Measurements from ENCODE around the gene IQCB1.
A peak's percentile ranks its signal among the peaks of the same experiment; 100 is the strongest.

Gene IQCB1

GRCh38 chr3:121740896-121741295 lies 94.0 kb downstream of the IQCB1 start:
- no peak for DNase-seq (ENCODE audit: extremely low read depth, insufficient read length)
- Histone ChIP-seq H3K27me3 (replicated peaks; ENCODE audit: control insufficient read depth, insufficient read depth, low read length) (no peaks in the 10 kb centered on the region), H3K4me3 (replicated peaks; ENCODE audit: low read depth, low read length) (no peak overlapping the region), H3K36me3 (ENCODE audit: control insufficient read depth, insufficient read depth, low read length) (no peaks in the 10 kb centered on the region; the same call in 1 of the 2 replicates)
- no peak for TF ChIP-seq CTCF (IDR thresholded peaks at IDR 0.05; ENCODE audit: insufficient read depth, low read length, poor library complexity, severe bottlenecking)

GRCh38 chr3:121739902-121740301 lies 95.0 kb downstream of the IQCB1 start:
- H3K27me3 ChIP-seq (replicated peaks; ENCODE audit: control insufficient read depth, insufficient read depth, low read length), result no peaks in the 10 kb centered on the region
- DNase-seq (ENCODE audit: extremely low read depth, insufficient read length), result no peak
- H3K36me3 ChIP-seq (ENCODE audit: control insufficient read depth, insufficient read depth, low read length), result no peaks in the 10 kb centered on the region; the same call in 1 of the 2 replicates
- TF ChIP-seq CTCF (IDR thresholded peaks at IDR 0.05; ENCODE audit: insufficient read depth, low read length, poor library complexity, severe bottlenecking), result no peak
- no peak overlapping the region for H3K4me3 ChIP-seq (replicated peaks; ENCODE audit: low read depth, low read length)

GRCh38 chr3:121737644-121738043 lies 97.2 kb downstream of the IQCB1 start:
- no peak overlapping the region for H3K4me3 ChIP-seq (replicated peaks; ENCODE audit: low read depth, low read length)
- H3K36me3 ChIP-seq (ENCODE audit: control insufficient read depth, insufficient read depth, low read length), result no peaks in the 10 kb centered on the region; the same call in 1 of the 2 replicates
- TF ChIP-seq CTCF (IDR thresholded peaks at IDR 0.05; ENCODE audit: insufficient read depth, low read length, poor library complexity, severe bottlenecking), result no peak
- no peaks in the 10 kb centered on the region for H3K27me3 ChIP-seq (replicated peaks; ENCODE audit: control insufficient read depth, insufficient read depth, low read length)
- DNase-seq (ENCODE audit: extremely low read depth, insufficient read length), result no peak

GRCh38 chr3:121736112-121736511 lies 98.7 kb downstream of the IQCB1 start:
- no peak for DNase-seq (ENCODE audit: extremely low read depth, insufficient read length)
- Histone ChIP-seq H3K4me3 (replicated peaks; ENCODE audit: low read depth, low read length) (no peak overlapping the region), H3K27me3 (replicated peaks; ENCODE audit: control insufficient read depth, insufficient read depth, low read length) (no peaks in the 10 kb centered on the region), H3K36me3 (ENCODE audit: control insufficient read depth, insufficient read depth, low read length) (no peaks in the 10 kb centered on the region; the same call in 1 of the 2 replicates)
- TF ChIP-seq CTCF (IDR thresholded peaks at IDR 0.05; ENCODE audit: insufficient read depth, low read length, poor library complexity, severe bottlenecking), result no peak

- H3K4me3 ChIP-seq (replicated peaks; ENCODE audit: low read depth, low read length), result no peak overlapping the region; the same call in 1 of the 2 replicates
- no peak for TF ChIP-seq CTCF (IDR thresholded peaks at IDR 0.05; ENCODE audit: insufficient read depth, low read length, poor library complexity, severe bottlenecking)
- no peaks in the 10 kb centered on the region for H3K27me3 ChIP-seq (replicated peaks; ENCODE audit: control insufficient read depth, insufficient read depth, low read length)
- peak; percentile 45 for DNase-seq (ENCODE audit: extremely low read depth, insufficient read length)
- H3K36me3 ChIP-seq (ENCODE audit: control insufficient read depth, insufficient read depth, low read length), result no peaks in the 10 kb centered on the region; the same call in 1 of the 2 replicates
These were observed 99.7 kb downstream of the IQCB1 start for GRCh38 chr3:121735047-121735696.
